ENCODE results near the gene LHPP. TPM values are rescaled to one million over a fixed set of nuclear protein-coding genes. Genes with fewer than 3 reads are reported as not detected.
A peak's percentile ranks its signal among the peaks of the same experiment; 100 is the strongest.

The LHPP gene
- total and polyA plus RNA-seq, 2 donors (not counting 1 experiment from before 2014, with no cell fraction given), result 10.2 to 15.6 TPM

GRCh38 chr10:124647421-124648130 lies 186.0 kb downstream of the LHPP start:
- DNase-seq (ENCODE audit: low read depth in 2 of 2), result peak in 1 of 2 donors; percentile 25
- no peak overlapping the region for H3K9ac ChIP-seq (ENCODE audit: insufficient read depth, low read length)
- no peaks in the 10 kb centered on the region for H3K79me2 ChIP-seq (ENCODE audit: control insufficient read depth, insufficient read depth, low read length)
- no peaks in the 10 kb centered on the region for H4K20me1 ChIP-seq (ENCODE audit: control insufficient read depth, extremely low read depth, insufficient read depth, low read length)
- H3K9me3 ChIP-seq (ENCODE audit: control insufficient read depth, insufficient read depth, low read depth, low read length), result no peaks in the 10 kb centered on the region
- no peak overlapping the region for H3K4me2 ChIP-seq (ENCODE audit: extremely low read depth, insufficient read depth, low read length)
- H3K36me3 ChIP-seq (ENCODE audit: control insufficient read depth, insufficient read depth, low read length), result no peaks in the 10 kb centered on the region
- H3K27me3 ChIP-seq (ENCODE audit: control insufficient read depth, insufficient read depth, low read length), result no peaks in the 10 kb centered on the region
- peaks cover 27% of the 10 kb centered on the region for H3K4me1 ChIP-seq (ENCODE audit: control insufficient read depth, extremely low read depth, insufficient read depth, low read length)
- no peak overlapping the region for H2AFZ ChIP-seq (ENCODE audit: low read length)
- H3K27ac ChIP-seq (ENCODE audit: insufficient read depth, low read length), result peak overlapping the region; percentile 29
- H3K4me3 ChIP-seq (replicated peaks in 1 of 4; ENCODE audit: control extremely low read depth in 1 of 4, insufficient read depth in 1 of 4, low read depth in 3 of 4, low read length in 4 of 4), result no peak overlapping the region
- TF ChIP-seq EZH2 (IDR thresholded peaks at IDR 0.05; ENCODE audit: low read length, missing control alignments) (no peak), CTCF (conservative IDR thresholded peaks at IDR 0.05 in 1 of 2, IDR thresholded peaks at IDR 0.05 in 1 of 2; ENCODE audit: low read depth in 1 of 2, low read length in 2 of 2) (peak in 1 of 2 donors; percentile 37)

- DNase-seq (ENCODE audit: low read depth in 2 of 2), result no peak
- no peak for TF ChIP-seq CTCF (conservative IDR thresholded peaks at IDR 0.05 in 1 of 2, IDR thresholded peaks at IDR 0.05 in 1 of 2; ENCODE audit: low read depth in 1 of 2, low read length in 2 of 2)
- H3K36me3 ChIP-seq (ENCODE audit: control insufficient read depth, insufficient read depth, low read length), result no peaks in the 10 kb centered on the region
- H3K4me2 ChIP-seq (ENCODE audit: extremely low read depth, insufficient read depth, low read length), result no peak overlapping the region
- no peaks in the 10 kb centered on the region for H3K27me3 ChIP-seq (ENCODE audit: control insufficient read depth, insufficient read depth, low read length)
- peak overlapping the region; percentile 29 for H3K27ac ChIP-seq (ENCODE audit: insufficient read depth, low read length)
- no peaks in the 10 kb centered on the region for H3K79me2 ChIP-seq (ENCODE audit: control insufficient read depth, insufficient read depth, low read length)
- H3K9ac ChIP-seq (ENCODE audit: insufficient read depth, low read length), result no peak overlapping the region
- no peak overlapping the region for H3K4me3 ChIP-seq (replicated peaks in 1 of 4; ENCODE audit: control extremely low read depth in 1 of 4, insufficient read depth in 1 of 4, low read depth in 3 of 4, low read length in 4 of 4)
- no peaks in the 10 kb centered on the region for H3K9me3 ChIP-seq (ENCODE audit: control insufficient read depth, insufficient read depth, low read depth, low read length)
- no peak overlapping the region for H2AFZ ChIP-seq (ENCODE audit: low read length)
- H3K4me1 ChIP-seq (ENCODE audit: control insufficient read depth, extremely low read depth, insufficient read depth, low read length), result peaks cover 27% of the 10 kb centered on the region
- H4K20me1 ChIP-seq (ENCODE audit: control insufficient read depth, extremely low read depth, insufficient read depth, low read length), result no peaks in the 10 kb centered on the region
These were observed 186.5 kb downstream of the LHPP start for GRCh38 chr10:124648131-124648475.

GRCh38 chr10:124648738-124649137 lies 187.1 kb downstream of the LHPP start:
- Histone ChIP-seq H2AFZ (ENCODE audit: low read length) (no peak overlapping the region), H3K4me1 (ENCODE audit: control insufficient read depth, extremely low read depth, insufficient read depth, low read length) (peaks cover 27% of the 10 kb centered on the region), H3K4me2 (ENCODE audit: extremely low read depth, insufficient read depth, low read length) (no peak overlapping the region), H3K36me3 (ENCODE audit: control insufficient read depth, insufficient read depth, low read length) (no peaks in the 10 kb centered on the region), H3K9me3 (ENCODE audit: control insufficient read depth, insufficient read depth, low read depth, low read length) (no peaks in the 10 kb centered on the region), H3K27me3 (ENCODE audit: control insufficient read depth, insufficient read depth, low read length) (no peaks in the 10 kb centered on the region), H3K27ac (ENCODE audit: insufficient read depth, low read length) (peak overlapping the region; percentile 29), H3K79me2 (ENCODE audit: control insufficient read depth, insufficient read depth, low read length) (no peaks in the 10 kb centered on the region), H3K9ac (ENCODE audit: insufficient read depth, low read length) (no peak overlapping the region), H3K4me3 (replicated peaks in 1 of 4; ENCODE audit: control extremely low read depth in 1 of 4, insufficient read depth in 1 of 4, low read depth in 3 of 4, low read length in 4 of 4) (no peak overlapping the region), H4K20me1 (ENCODE audit: control insufficient read depth, extremely low read depth, insufficient read depth, low read length) (no peaks in the 10 kb centered on the region)
- TF ChIP-seq EZH2 (IDR thresholded peaks at IDR 0.05; ENCODE audit: low read length, missing control alignments) (no peak), CTCF (conservative IDR thresholded peaks at IDR 0.05 in 1 of 2, IDR thresholded peaks at IDR 0.05 in 1 of 2; ENCODE audit: low read depth in 1 of 2, low read length in 2 of 2) (no peak)
- DNase-seq (ENCODE audit: low read depth in 2 of 2), result peak; percentile 87 to 93
